AG10803 (cell line): Measurements from ENCODE around the gene TMEM60.

Experiments used
- DNase-seq: peaks from one replicate; pipeline ENCODE4 v3.0.0; 2010; ENCODE audit warnings: low read depth
- H3K4me3 ChIP-seq: 2 replicates; pipeline ENCODE4 v1.5.1; 2011; ENCODE audit warnings: mild to moderate bottlenecking, low read length, control low read depth
- CTCF ChIP-seq: conservative IDR thresholded peaks from 2 replicates; pipeline ENCODE4 v1.5.1; 2011; ENCODE audit warnings: mild to moderate bottlenecking, low read length, control low read depth, inconsistent platforms

TMEM60 gene

GRCh38 chr7:77760809-77761453 is 37.3 kb downstream of the TMEM60 start:
- DNase-seq: no peak

GRCh38 chr7:77759294-77759889 is 38.8 kb downstream of the TMEM60 start:
- peak; percentile 84 for TF ChIP-seq CTCF
- no peak overlapping the region for H3K4me3 ChIP-seq
- peak; percentile 66 for DNase-seq

More at GRCh38 chr7:77760809-77761453, 37.3 kb downstream of the TMEM60 start:
- TF ChIP-seq CTCF: no peak
- no peak overlapping the region for H3K4me3 ChIP-seq

GRCh38 chr7:77757589-77757988 is 40.6 kb downstream of the TMEM60 start:
- H3K4me3 ChIP-seq: no peak overlapping the region
- no peak for DNase-seq
- no peak for TF ChIP-seq CTCF

GRCh38 chr7:77753173-77753572 is 45.1 kb downstream of the TMEM60 start:
- no peak for DNase-seq
- TF ChIP-seq CTCF: no peak
- H3K4me3 ChIP-seq: no peak overlapping the region

- DNase-seq: no peak
Measured at GRCh38 chr7:77752016-77752415, 46.2 kb downstream of the TMEM60 start.

GRCh38 chr7:77747718-77748117 is 50.5 kb downstream of the TMEM60 start:
- DNase-seq: no peak
- TF ChIP-seq CTCF: no peak
- no peak overlapping the region for H3K4me3 ChIP-seq

More at GRCh38 chr7:77752016-77752415, 46.2 kb downstream of the TMEM60 start:
- H3K4me3 ChIP-seq: no peak overlapping the region
- no peak for TF ChIP-seq CTCF

GRCh38 chr7:77747178-77747577 is 51.1 kb downstream of the TMEM60 start:
- no peak for DNase-seq
- no peak overlapping the region for H3K4me3 ChIP-seq

More at GRCh38 chr7:77747178-77747577, 51.1 kb downstream of the TMEM60 start:
- TF ChIP-seq CTCF: no peak
